A375 (cell line): ENCODE data around the gene H6PD. TPM values are rescaled to one million over a fixed set of nuclear protein-coding genes. Genes with fewer than 3 reads are reported as not detected.

ENCODE experiments used
- total RNA-seq: library from RNA; depleted of rRNA; stranded (reverse); fragments of >200 nt; shearing (Covaris generic); gene quantifications from 2 replicates; pipeline ENCODE4 v1.2.3, GENCODE V29; 2014; rRNA removed

Gene H6PD
- 17.8 and 18.9 TPM in 2 replicates for total RNA-seq

GRCh38 chr1:9234223-9235095 is at the start of gene H6PD:
H6PD (plus strand) TSS chr1:9234774; CDS start chr1:9244935, 10,161 bp downstream.

DNA sequence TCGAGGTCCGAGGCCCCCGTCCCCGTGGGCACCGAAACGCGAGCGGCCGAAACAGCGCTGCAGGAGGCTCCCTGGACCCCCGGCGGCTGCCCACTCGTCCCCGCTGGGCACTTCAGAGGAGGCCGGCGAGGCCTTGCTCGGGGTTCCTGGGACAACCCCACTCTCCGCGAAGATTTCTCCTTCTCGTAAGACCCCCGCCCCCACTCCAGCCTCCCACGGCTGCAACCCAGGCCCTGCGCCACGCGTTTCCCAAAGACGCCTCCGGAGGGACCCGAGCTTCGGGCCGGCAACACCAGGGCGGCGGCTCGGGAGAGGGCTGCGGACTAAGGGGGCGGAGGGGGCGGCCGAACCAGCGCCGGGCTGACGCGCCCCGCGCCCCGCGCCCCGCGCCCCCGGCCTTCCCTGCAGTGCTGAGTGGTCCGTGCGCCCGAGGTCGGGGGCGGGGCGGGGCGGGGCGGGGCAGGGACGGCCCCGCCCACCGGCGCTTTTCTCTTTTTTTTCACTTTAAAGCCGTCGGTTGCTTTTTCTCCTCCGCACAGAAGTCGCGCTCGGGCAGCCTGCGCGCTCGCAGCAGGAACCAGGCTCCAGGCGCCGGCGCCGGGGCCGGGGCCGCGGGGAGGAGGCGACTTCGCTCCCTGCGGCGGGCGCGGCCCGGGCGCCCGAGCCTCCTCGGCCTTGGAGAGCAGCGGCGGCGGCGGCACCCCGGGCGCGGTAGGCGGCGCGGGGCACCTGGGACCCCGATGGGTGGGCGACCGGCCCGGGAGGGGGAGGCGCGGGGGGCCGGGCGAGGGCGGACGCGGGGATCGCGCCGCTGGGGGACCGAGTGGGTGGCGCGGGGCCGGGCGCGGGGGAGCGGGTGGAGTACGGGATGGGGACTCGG is 58.0 kb downstream of the H6PD start, which contains the start of gene SPSB1:
TSS of gene SPSB1 (plus strand) at position 534 of the 880 bp plus-strand sequence. CDS start 62,998 bp downstream, outside the sequence.

Other genes starting within 250 kb of the H6PD start
- not detected in 2 replicates for gene SLC2A7, start 208.4 kb upstream of the H6PD start, total RNA-seq
- gene SLC2A5, start 165.1 kb upstream of the H6PD start, total RNA-seq, result not detected in 2 replicates
- gene GPR157, start 105.7 kb upstream of the H6PD start, total RNA-seq, result 2.2 and 2.9 TPM in 2 replicates
- 9.5 and 15.3 TPM in 2 replicates for gene SPSB1, start 58.1 kb downstream of the H6PD start, total RNA-seq